ENCODE data around the gene LMTK2.

Gene LMTK2

DNA sequence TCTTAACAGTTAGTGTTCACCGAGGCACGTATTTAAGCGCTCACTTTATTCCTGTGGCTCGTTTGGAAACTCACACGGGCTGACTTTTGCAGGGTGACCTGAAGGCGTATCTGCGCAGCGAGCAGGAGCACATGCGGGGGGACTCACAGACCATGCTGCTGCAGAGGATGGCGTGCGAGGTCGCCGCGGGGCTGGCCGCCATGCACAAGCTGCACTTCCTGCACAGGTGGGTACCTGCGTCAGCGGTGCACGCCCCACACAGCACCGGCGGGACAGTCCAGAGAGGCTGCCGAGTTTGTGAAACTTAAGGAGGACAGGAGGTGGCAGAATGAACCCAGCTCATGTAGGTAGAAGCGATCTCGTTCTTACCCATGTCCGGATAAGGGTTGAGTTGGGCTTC, 64.8 kb downstream of the LMTK2 start:
- TF ChIP-seq, protein P1, sequence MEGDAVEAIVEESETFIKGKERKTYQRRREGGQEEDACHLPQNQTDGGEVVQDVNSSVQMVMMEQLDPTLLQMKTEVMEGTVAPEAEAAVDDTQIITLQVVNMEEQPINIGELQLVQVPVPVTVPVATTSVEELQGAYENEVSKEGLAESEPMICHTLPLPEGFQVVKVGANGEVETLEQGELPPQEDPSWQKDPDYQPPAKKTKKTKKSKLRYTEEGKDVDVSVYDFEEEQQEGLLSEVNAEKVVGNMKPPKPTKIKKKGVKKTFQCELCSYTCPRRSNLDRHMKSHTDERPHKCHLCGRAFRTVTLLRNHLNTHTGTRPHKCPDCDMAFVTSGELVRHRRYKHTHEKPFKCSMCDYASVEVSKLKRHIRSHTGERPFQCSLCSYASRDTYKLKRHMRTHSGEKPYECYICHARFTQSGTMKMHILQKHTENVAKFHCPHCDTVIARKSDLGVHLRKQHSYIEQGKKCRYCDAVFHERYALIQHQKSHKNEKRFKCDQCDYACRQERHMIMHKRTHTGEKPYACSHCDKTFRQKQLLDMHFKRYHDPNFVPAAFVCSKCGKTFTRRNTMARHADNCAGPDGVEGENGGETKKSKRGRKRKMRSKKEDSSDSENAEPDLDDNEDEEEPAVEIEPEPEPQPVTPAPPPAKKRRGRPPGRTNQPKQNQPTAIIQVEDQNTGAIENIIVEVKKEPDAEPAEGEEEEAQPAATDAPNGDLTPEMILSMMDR (IDR thresholded peaks at IDR 0.05; ENCODE audit: insufficient read depth, low read length, poor library complexity, severe bottlenecking) = no peak
- TF ChIP-seq EZH2phosphoT487 (conservative IDR thresholded peaks at IDR 0.05; ENCODE audit: low read length) = no peak
- peaks cover 8% of the 10 kb centered on the region; the same call in 1 of the 2 replicates for H3K36me3 ChIP-seq (ENCODE audit: low read length)
- no peaks in the 10 kb centered on the region for H3K9me3 ChIP-seq (ENCODE audit: insufficient read depth, low read length)
- no peak overlapping the region for H3K4me3 ChIP-seq (ENCODE audit: insufficient read depth, low read length, poor library complexity, severe bottlenecking)
- H3K9me2 ChIP-seq (replicated peaks; ENCODE audit: insufficient read depth, low read length) = no peaks in the 10 kb centered on the region
- H3K4me2 ChIP-seq (ENCODE audit: low read depth, low read length, poor library complexity, severe bottlenecking) = no peak overlapping the region
- H3K27ac ChIP-seq (ENCODE audit: low read depth, low read length) = no peak overlapping the region
- H4K20me1 ChIP-seq (ENCODE audit: low read depth, low read length) = 0 out of 2 replicates have a peak, but pooled peaks cover 3% of the 10 kb centered on the region
- H2AFZ ChIP-seq (ENCODE audit: low read depth, low read length, severe bottlenecking) = no peak overlapping the region
- H3F3A ChIP-seq (ENCODE audit: insufficient read depth) = no peaks in the 10 kb centered on the region
- H3K79me2 ChIP-seq (ENCODE audit: insufficient read depth, low read length) = no peaks in the 10 kb centered on the region
- no peaks in the 10 kb centered on the region for H3K27me3 ChIP-seq (ENCODE audit: low read length)
- H3K9ac ChIP-seq (ENCODE audit: low read length) = no peak overlapping the region

- no peaks in the 10 kb centered on the region for H3F3A ChIP-seq (ENCODE audit: insufficient read depth)
- H3K79me2 ChIP-seq (ENCODE audit: insufficient read depth, low read length) = no peaks in the 10 kb centered on the region
- H3K27ac ChIP-seq (ENCODE audit: low read depth, low read length) = no peak overlapping the region
- no peak overlapping the region for H3K4me3 ChIP-seq (ENCODE audit: insufficient read depth, low read length, poor library complexity, severe bottlenecking)
- H3K9ac ChIP-seq (ENCODE audit: low read length) = no peak overlapping the region
- H2AFZ ChIP-seq (ENCODE audit: low read depth, low read length, severe bottlenecking) = no peak overlapping the region
- no peak for TF ChIP-seq EZH2phosphoT487 (conservative IDR thresholded peaks at IDR 0.05; ENCODE audit: low read length)
- TF ChIP-seq, protein P1 (IDR thresholded peaks at IDR 0.05; ENCODE audit: insufficient read depth, low read length, poor library complexity, severe bottlenecking) = no peak
- H3K27me3 ChIP-seq (ENCODE audit: low read length) = no peaks in the 10 kb centered on the region
- no peak overlapping the region for H3K4me2 ChIP-seq (ENCODE audit: low read depth, low read length, poor library complexity, severe bottlenecking)
- no peaks in the 10 kb centered on the region for H3K9me2 ChIP-seq (replicated peaks; ENCODE audit: insufficient read depth, low read length)
- 0 out of 2 replicates have a peak, but pooled peaks cover 3% of the 10 kb centered on the region for H4K20me1 ChIP-seq (ENCODE audit: low read depth, low read length)
- H3K9me3 ChIP-seq (ENCODE audit: insufficient read depth, low read length) = no peaks in the 10 kb centered on the region
- H3K36me3 ChIP-seq (ENCODE audit: low read length) = peaks cover 8% of the 10 kb centered on the region; the same call in 1 of the 2 replicates
Measured at GRCh38 chr7:98174334-98175259, 67.9 kb downstream of the LMTK2 start.

DNA sequence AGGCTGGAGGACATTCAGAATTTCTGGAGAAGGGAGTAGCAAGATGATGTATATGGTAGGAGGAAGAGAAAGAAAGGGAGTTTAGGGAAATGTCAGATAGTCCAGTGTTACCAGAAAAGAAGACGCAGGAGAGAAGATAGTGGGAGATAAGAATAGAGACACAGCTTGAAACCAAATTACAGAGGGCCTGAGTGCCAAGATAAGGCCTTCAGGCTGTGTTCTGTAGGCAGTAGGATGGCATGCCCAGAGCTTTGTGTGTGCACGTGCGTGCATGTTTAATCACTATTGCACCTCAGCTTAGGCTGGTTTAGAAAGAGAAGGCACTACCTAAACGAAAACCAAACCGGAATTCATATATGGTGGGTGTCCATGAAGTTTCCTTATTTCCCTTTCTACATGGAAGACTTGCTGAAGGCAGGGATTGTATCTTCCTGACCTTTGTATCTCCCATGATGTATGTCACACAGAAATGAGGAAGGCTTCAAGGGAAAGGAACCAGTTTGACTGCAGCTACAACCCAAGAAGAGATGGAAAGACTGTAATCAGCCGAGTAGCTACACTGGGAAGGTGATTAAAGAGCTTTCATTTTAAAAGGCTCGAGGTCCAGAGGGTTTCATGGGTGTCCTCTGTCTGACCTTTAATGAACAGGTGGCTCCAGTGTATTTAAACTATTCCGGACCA, 68.7 kb downstream of the LMTK2 start:
- H3K4me2 ChIP-seq (ENCODE audit: low read depth, low read length, poor library complexity, severe bottlenecking) = no peak overlapping the region
- H3K9ac ChIP-seq (ENCODE audit: low read length) = no peak overlapping the region
- H3K36me3 ChIP-seq (ENCODE audit: low read length) = peaks cover 8% of the 10 kb centered on the region; the same call in 1 of the 2 replicates

More for the DNA sequence above, 68.7 kb downstream of the LMTK2 start:
- Histone ChIP-seq H4K20me1 (ENCODE audit: low read depth, low read length) (no peaks in the 10 kb centered on the region; the same call in 1 of the 2 replicates), H3K9me2 (replicated peaks; ENCODE audit: insufficient read depth, low read length) (no peaks in the 10 kb centered on the region), H3F3A (ENCODE audit: insufficient read depth) (no peaks in the 10 kb centered on the region), H3K27me3 (ENCODE audit: low read length) (no peaks in the 10 kb centered on the region), H3K9me3 (ENCODE audit: insufficient read depth, low read length) (no peaks in the 10 kb centered on the region), H3K79me2 (ENCODE audit: insufficient read depth, low read length) (no peaks in the 10 kb centered on the region), H2AFZ (ENCODE audit: low read depth, low read length, severe bottlenecking) (no peak overlapping the region), H3K4me3 (ENCODE audit: insufficient read depth, low read length, poor library complexity, severe bottlenecking) (no peak overlapping the region), H3K27ac (ENCODE audit: low read depth, low read length) (no peak overlapping the region)
- TF ChIP-seq, protein P1 (IDR thresholded peaks at IDR 0.05; ENCODE audit: insufficient read depth, low read length, poor library complexity, severe bottlenecking) = no peak
- TF ChIP-seq EZH2phosphoT487 (conservative IDR thresholded peaks at IDR 0.05; ENCODE audit: low read length) = no peak

Measured in SU-DHL-6 (cell line).